Fibroblast of lung (primary cell): ENCODE measurements around the gene OPRM1.

Source experiments
- CTCF ChIP-seq, 2 donors: IDR thresholded peaks in 1 of 2; conservative IDR thresholded peaks in 1 of 2; 1 replicate in 1 of 2; 2 replicates in 1 of 2; pipeline ENCODE4 v1.5.1; 2011 to 2012; ENCODE audit warnings: low read length in 2 of 2, control low read depth in 1 of 2, inconsistent platforms in 1 of 2, low read depth in 1 of 2, mild to moderate bottlenecking in 1 of 2
- EZH2 ChIP-seq: IDR thresholded peaks from 2 replicates; pipeline ENCODE4 v1.5.1; 2012; ENCODE audit warnings: low read length, control low read depth, mild to moderate bottlenecking; ENCODE audit errors: missing control alignments

GRCh38 chr6:154213782-154214181, 174.7 kb downstream of the OPRM1 start:
- no peak for TF ChIP-seq CTCF (conservative IDR thresholded peaks at IDR 0.05 in 1 of 2, IDR thresholded peaks at IDR 0.05 in 1 of 2; ENCODE audit: low read depth in 1 of 2, low read length in 2 of 2)
- no peak for TF ChIP-seq EZH2
